Small intestine (tissue), 7 donors: Measurements from ENCODE around the gene APP. TPM values are rescaled to one million over a fixed set of nuclear protein-coding genes. Genes with fewer than 3 reads are reported as not detected.
"Not testable (repeated sequence)": the region's sequence is repeated elsewhere in the genome, so short reads cannot be mapped to it uniquely, and the experiment has no call there.

Source experiments
- DNase-seq, 2 donors: peaks; one replicate each; pipeline versions ENCODE4 v3.0.0 to v3.0.0-alpha.2; 2013
- FAIRE-seq: peaks from 2 replicates; lab custom pipeline; 2012; peaks lifted over from hg19 to GRCh38; lab: Jason Lieb, UNC
- H3K27ac ChIP-seq, 3 donors: one replicate each; pipeline ENCODE4 v1.5.1; 2013; ENCODE audit warnings: low read length in 2 of 3, mild to moderate bottlenecking in 2 of 3, control low read depth in 1 of 3, inconsistent platforms in 1 of 3, low read depth in 1 of 3, moderate library complexity in 1 of 3
- H3K27me3 ChIP-seq, 3 donors: one replicate each; pipeline ENCODE4 v1.6.1; 2013; ENCODE audit warnings: low read length in 3 of 3, inconsistent platforms in 1 of 3; ENCODE audit not compliant: control insufficient read depth in 3 of 3, insufficient read depth in 3 of 3
- H3K36me3 ChIP-seq, 3 donors: one replicate each; pipeline ENCODE4 v1.6.1; 2013; ENCODE audit warnings: low read length in 3 of 3, inconsistent platforms in 1 of 3, low read depth in 1 of 3, mild to moderate bottlenecking in 1 of 3, moderate library complexity in 1 of 3; ENCODE audit not compliant: control insufficient read depth in 3 of 3, insufficient read depth in 2 of 3
- H3K4me1 ChIP-seq, 3 donors: one replicate each; pipeline ENCODE4 v1.6.1; 2013; ENCODE audit warnings: low read length in 2 of 3, inconsistent platforms in 1 of 3, low read depth in 1 of 3, mild to moderate bottlenecking in 1 of 3, moderate library complexity in 1 of 3; ENCODE audit not compliant: control insufficient read depth in 3 of 3, insufficient read depth in 2 of 3
- H3K4me3 ChIP-seq, 3 donors: one replicate each; pipeline ENCODE4 v1.5.1; 2013; ENCODE audit warnings: low read length in 3 of 3, control low read depth in 1 of 3, inconsistent platforms in 1 of 3, low read depth in 1 of 3, mild to moderate bottlenecking in 1 of 3, moderate library complexity in 1 of 3
- H3K9me3 ChIP-seq, 2 donors: one replicate each; pipeline ENCODE4 v1.6.1; 2013; ENCODE audit warnings: low read depth in 1 of 2, low read length in 1 of 2; ENCODE audit not compliant: control insufficient read depth in 2 of 2, insufficient read depth in 1 of 2
- WGBS, 3 donors: extraction: QIAGEN DNeasy Blood & Tissue Kit; methylation state at CpG; one replicate each; pipeline ENCODE4 v1.1.7; 2013; 5-methylcytosine and 5-hydroxymethylcytosine counted together
- polyA plus RNA-seq, 4 donors: library from polyadenylated mRNA; stranded (reverse) in 3 of 4; unstranded in 1 of 4; fragments of 200-250 nt in 3 of 4; fragments of 120-200 nt in 1 of 4; gene quantifications; one replicate each; pipeline versions ENCODE4 v1.2.1 to v1.2.3, GENCODE V29; 2013
- donor health status: healthy with polysubstance abuse.
- donor health status: control.
- donor health status: control.
- donor health status: Bipolar disorder and iron deficiency.
- donor health status: healthy.

APP gene
- polyA plus RNA-seq, 4 donors, result 28.6 to 319 (median 124) TPM

DNA sequence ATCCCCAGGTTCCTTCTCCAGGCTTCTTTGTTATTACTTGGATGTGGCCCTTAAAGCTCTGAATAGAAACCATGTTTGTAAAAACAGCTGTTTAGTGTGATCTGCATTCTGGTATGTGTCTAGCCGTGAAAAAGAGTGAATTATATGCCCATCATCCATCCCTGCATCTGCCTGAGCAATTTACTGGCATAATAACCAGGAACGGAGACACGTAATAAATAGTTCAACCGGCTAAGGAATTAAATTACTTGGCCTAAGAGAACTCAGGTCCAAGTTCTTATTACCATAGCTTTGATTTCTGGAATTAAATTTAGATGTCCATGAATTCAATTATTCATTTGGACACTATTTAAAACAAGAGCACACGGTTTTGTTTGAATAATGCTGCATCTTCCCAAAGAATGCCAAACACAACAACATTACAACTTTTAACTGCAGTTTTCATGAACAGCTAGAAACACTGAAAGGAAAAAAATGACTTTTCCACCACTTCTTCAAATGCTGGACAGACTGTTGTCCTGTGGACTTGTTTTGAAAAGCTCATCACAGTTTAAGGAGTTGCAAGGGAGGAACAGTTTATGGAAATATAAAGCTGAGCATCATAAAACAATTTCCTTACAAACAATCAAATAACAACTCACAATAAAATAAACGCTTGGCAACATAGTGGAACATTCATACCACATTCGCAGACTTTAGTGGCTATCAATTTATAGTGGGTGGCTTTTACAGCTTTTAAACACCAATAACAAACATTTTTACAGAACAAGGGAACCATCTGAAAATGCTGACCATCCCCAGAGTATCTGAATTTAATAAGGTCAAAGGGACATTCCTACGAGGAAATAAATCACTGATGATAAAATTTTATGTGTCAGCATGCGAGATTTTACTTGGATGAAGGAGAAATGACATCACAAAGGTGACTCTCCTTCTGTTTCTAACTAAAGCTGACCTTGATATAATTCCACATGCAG is 144.7 kb downstream of the APP start:
- Histone ChIP-seq H3K27me3 (no peaks in the 10 kb centered on the region), H3K4me1 (peaks cover 0 to 2% (median 0%) of the 10 kb centered on the region in 3 donors), H3K9me3 (no peaks in the 10 kb centered on the region), H3K4me3 (no peak overlapping the region), H3K36me3 (peaks cover 0 to 12% (median 0%) of the 10 kb centered on the region in 3 donors), H3K27ac (no peak overlapping the region)
- 20 to 49% (median 34%) methylated on average over 9 of the region's 9 CpGs for WGBS, 3 donors
- DNase-seq, result peak in 1 of 2 donors; percentile 23
- FAIRE-seq, result no peak

DNA sequence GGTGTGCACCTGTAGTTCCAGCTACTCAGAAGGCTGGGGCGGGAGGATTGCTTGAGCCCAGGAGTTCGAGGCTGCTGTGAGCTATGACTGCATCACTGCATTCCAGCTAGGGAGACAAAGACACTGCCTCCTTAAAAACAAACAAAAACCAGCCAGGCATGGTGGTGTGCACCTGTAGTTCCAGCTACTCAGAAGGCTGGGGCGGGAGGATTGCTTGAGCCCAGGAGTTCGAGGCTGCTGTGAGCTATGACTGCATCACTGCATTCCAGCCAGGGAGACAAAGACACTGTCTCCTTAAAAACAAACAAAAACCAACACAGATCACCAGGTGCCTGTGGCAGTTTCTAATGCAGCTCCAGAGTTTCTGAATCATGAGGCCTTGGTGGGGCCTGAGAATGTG is 147.2 kb downstream of the APP start:
- H3K9me3 ChIP-seq, H3K4me3 ChIP-seq, FAIRE-seq, H3K27ac ChIP-seq, DNase-seq, H3K4me1 ChIP-seq, H3K36me3 ChIP-seq, H3K27me3 ChIP-seq: not testable (repeated sequence)
- WGBS, 3 donors, result 89 to 96% (median 90%) methylated on average over 3 to 4 of the region's 4 CpGs

DNA sequence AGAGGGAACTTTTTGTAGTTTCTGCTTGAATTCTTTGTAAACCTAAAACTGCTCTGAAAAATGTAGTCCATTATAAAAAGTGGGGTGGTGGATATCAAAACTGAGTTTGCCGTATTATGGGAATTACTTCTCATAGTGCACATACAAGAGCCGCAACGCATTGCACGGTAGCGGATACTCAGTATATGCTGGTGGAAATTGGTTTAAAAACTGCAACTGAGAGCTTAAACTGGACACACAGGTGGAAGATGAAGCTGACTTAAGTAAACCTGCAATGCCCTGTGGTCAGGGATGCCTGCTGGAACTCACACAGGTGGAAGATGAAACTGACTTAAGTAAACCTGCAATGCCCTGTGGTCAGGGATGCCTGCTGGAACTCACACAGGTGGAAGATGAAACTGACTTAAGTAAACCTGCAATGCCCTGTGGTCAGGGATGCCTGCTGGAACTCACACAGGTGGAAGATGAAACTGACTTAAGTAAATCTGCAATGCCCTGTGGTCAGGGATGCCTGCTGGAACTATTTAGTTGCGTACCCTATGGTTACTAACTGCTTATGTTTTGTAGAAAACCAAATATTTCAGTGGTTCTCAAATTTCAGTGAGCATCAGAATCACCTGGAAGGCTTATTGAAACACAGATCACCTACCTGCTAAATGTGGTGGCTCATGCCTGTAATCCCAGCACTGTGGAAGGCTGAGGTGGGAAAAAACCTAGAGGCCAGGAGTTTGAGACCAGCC is 147.8 kb downstream of the APP start:
- H3K27me3 ChIP-seq, H3K27ac ChIP-seq, H3K36me3 ChIP-seq, H3K4me3 ChIP-seq, H3K4me1 ChIP-seq, DNase-seq, H3K9me3 ChIP-seq, FAIRE-seq: not testable (repeated sequence)
- WGBS, 3 donors, result 95 to 96% (median 95%) methylated on average over 6 of the region's 6 CpGs

DNA sequence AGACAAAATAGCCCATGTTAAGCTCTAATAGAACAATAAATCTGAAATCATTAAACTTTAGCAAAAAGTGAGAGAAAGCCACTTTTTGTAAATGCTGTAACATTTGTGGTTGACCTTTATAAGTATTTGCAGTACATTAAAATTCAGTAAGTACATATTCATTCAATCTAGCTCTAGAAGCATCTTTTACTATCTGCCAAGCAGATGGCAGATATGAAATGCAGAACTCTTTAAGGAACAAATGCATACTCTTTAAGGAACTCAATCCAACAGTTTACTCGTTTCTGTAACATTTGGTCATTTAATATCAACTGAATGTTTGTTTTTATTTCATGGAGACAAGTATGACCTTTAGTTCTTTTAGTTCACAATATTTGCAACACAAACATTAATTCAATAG is 150.1 kb downstream of the APP start:
- Histone ChIP-seq H3K4me1 (no peaks in the 10 kb centered on the region), H3K27me3 (no peaks in the 10 kb centered on the region), H3K9me3 (no peaks in the 10 kb centered on the region), H3K4me3 (no peak overlapping the region), H3K27ac (no peak overlapping the region), H3K36me3 (peaks cover 0 to 3% (median 1%) of the 10 kb centered on the region in 3 donors)
- WGBS, 3 donors, result 69 to 84% (median 71%) methylated on average over 1 of the region's 1 CpG
- DNase-seq (no peak), FAIRE-seq (no peak)

DNA sequence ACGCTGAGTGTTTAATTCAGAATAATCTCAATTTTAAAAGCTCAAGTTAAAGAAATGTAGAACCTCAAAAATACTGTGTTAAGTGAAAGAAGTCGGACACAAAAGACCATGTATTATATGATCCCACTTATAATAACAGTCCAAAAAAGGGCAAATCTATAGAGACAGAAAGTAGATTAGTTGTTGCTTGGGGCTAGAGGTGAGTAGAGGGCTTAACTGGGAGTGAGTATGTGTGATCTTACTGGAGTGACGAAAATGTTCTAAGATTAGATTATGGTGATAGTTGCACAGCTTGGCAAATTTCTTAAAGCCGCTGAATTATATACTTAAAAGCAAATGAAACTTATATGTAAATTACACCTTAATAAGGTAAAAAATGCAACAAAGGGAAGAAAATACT is 150.5 kb downstream of the APP start:
- no peak for DNase-seq
- 94 to 97% (median 95%) methylated on average over 4 of the region's 4 CpGs for WGBS, 3 donors
- FAIRE-seq, result no peak
- Histone ChIP-seq H3K27ac (no peak overlapping the region), H3K36me3 (peaks cover 0 to 3% (median 1%) of the 10 kb centered on the region in 3 donors), H3K9me3 (no peaks in the 10 kb centered on the region), H3K4me3 (no peak overlapping the region), H3K4me1 (no peaks in the 10 kb centered on the region), H3K27me3 (no peaks in the 10 kb centered on the region)

DNA sequence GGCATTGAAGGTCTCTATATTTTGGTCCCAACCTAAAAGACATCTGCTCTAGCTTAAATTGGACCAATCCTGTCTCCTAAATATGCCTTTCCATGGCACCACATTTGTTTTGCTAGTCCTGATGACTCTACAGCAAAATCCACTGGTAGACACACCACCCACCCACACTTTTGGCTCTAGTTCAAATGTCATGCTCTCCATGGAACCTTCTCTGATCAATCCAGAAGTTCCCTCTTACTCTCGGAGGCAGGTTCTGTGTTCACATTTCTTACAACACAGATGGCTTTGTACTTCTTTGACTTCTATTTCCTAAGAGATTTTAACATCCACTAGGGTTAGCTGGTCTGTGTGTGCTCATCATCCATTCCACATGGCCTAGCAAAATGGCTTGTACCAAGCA is 151.3 kb downstream of the APP start:
- FAIRE-seq, result no peak
- no peak overlapping the region for H3K4me3 ChIP-seq
- peaks cover 0 to 3% (median 1%) of the 10 kb centered on the region in 3 donors for H3K36me3 ChIP-seq
- no peaks in the 10 kb centered on the region for H3K9me3 ChIP-seq
- WGBS, 3 donors, result 88 to 92% (median 89%) methylated on average over 1 of the region's 1 CpG
- no peak for DNase-seq
- H3K27me3 ChIP-seq, result no peaks in the 10 kb centered on the region
- no peak overlapping the region for H3K27ac ChIP-seq
- peaks cover 0 to 3% (median 0%) of the 10 kb centered on the region in 3 donors for H3K4me1 ChIP-seq

DNA sequence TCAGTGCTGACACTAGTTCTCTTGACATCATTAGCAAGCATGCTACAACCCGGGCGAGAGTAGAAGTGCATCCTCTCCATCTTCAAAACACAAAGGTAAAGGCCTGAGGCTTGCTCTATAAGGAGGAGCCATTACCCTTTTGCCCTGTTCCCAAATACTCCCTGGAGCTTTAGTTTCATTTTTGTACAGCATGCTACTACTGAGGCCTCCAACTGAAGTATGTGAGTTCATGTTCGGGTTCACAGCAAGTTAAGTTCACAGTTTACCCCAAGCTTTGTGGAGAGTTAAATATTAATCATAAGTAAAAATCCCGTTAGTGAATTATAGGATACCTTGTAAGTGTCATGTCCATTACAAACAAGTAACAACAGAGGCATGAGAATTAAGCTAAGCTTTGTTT is 156.6 kb downstream of the APP start:
- peaks cover 0 to 7% (median 0%) of the 10 kb centered on the region in 3 donors for H3K36me3 ChIP-seq
- no peaks in the 10 kb centered on the region for H3K9me3 ChIP-seq
- H3K4me1 ChIP-seq, result peaks cover 0 to 3% (median 0%) of the 10 kb centered on the region in 3 donors
- 47 to 60% (median 53%) methylated on average over 4 of the region's 4 CpGs for WGBS, 3 donors
- no peak overlapping the region for H3K27ac ChIP-seq
- H3K4me3 ChIP-seq, result no peak overlapping the region
- DNase-seq (no peak), FAIRE-seq (no peak)
- H3K27me3 ChIP-seq, result no peaks in the 10 kb centered on the region

DNA sequence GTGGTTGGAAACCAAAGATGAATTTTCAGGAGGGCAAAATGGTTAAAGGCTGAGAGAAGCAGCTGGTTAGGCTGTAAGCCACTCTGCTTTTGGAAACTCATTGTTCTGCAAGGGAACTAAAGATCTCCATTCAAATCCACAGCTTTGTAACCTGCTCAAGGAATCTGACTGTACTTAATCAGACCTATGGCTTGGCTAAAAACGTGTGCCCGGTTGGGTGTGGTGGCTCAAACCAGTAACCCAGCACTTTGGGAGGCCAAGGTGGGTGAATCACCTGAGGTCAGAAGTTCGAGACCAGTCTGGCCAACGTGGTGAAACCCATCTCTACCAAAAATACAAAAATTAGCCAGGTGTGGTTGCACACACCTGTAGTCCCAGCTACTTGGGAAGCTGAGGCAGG is 158.1 kb downstream of the APP start:
- H3K27me3 ChIP-seq, H3K4me3 ChIP-seq, DNase-seq, FAIRE-seq, H3K36me3 ChIP-seq, H3K4me1 ChIP-seq, H3K27ac ChIP-seq, H3K9me3 ChIP-seq: not testable (repeated sequence)
- 75 to 78% (median 78%) methylated on average over 4 of the region's 4 CpGs for WGBS, 3 donors
